Measurements from ENCODE around the gene WDR74.
"Not testable (repeated sequence)": the region's sequence is repeated elsewhere in the genome, so short reads cannot be mapped to it uniquely, and the experiment has no call there.

Gene WDR74

GRCh38 chr11:62859281-62859703 lies 19.9 kb upstream of the WDR74 start:
- not testable (repeated sequence) for DNase-seq

GRCh38 chr11:62858201-62858600 lies 18.8 kb upstream of the WDR74 start:
- no peak for DNase-seq

GRCh38 chr11:62857541-62857982 lies 18.2 kb upstream of the WDR74 start:
- DNase-seq, result no peak

GRCh38 chr11:62856333-62856895 lies 17.0 kb upstream of the WDR74 start:
- DNase-seq, result peak in 1 of 2 experiments; percentile 72

- peak; percentile 93 to 95 for DNase-seq
Observed at GRCh38 chr11:62855571-62856332, 16.4 kb upstream of the WDR74 start.

GRCh38 chr11:62854825-62855570 lies 15.6 kb upstream of the WDR74 start:
- DNase-seq, result no peak

- DNase-seq, result no peak
Observed at GRCh38 chr11:62854013-62854824, 14.8 kb upstream of the WDR74 start.

GRCh38 chr11:62853279-62853965 lies 14.0 kb upstream of the WDR74 start:
- DNase-seq, result no peak

GRCh38 chr11:62852523-62853188 lies 13.3 kb upstream of the WDR74 start:
- DNase-seq, result no peak

- no peak for DNase-seq
Observed at GRCh38 chr11:62851807-62852522, 12.6 kb upstream of the WDR74 start.

- no peak for DNase-seq
Observed at GRCh38 chr11:62850911-62851806, 11.8 kb upstream of the WDR74 start.

GRCh38 chr11:62847767-62848314 lies 8.5 kb upstream of the WDR74 start:
- DNase-seq, result no peak

- DNase-seq, result no peak
Observed at GRCh38 chr11:62846177-62846576, 6.8 kb upstream of the WDR74 start.

GRCh38 chr11:62844154-62844553 lies 4.8 kb upstream of the WDR74 start:
- no peak for DNase-seq

- DNase-seq, result no peak
Observed at GRCh38 chr11:62843466-62843865, 4.1 kb upstream of the WDR74 start.

GRCh38 chr11:62842891-62843290 lies 3.5 kb upstream of the WDR74 start:
- not testable (repeated sequence) for DNase-seq

- peak in 1 of 2 experiments; percentile 63 for DNase-seq
Observed at GRCh38 chr11:62842171-62842741, 2.9 kb upstream of the WDR74 start.

- DNase-seq, result peak; percentile 85 to 93
Observed at GRCh38 chr11:62841361-62842170, 2.2 kb upstream of the WDR74 start.
